PC-9 (cell line): Measurements from ENCODE around the gene MIB2. TPM values are rescaled to one million over a fixed set of nuclear protein-coding genes. Genes with fewer than 3 reads are reported as not detected.

Experiments used
- BruUV-seq: library from RNA; stranded (reverse); fragments of 400-500 nt; replicated peaks from 2 replicates; lab custom pipeline; 2021; lab: Mats Ljungman, UMichigan
- CTCF ChIA-PET: fragments of 300-600 bp; sonication (Branson Sonifier 250); formaldehyde crosslinking; loops from one replicate; lab custom pipeline; 2022; ENCODE audit warnings: antibody characterized with exemption; lab: Charles Lee
- POLR2A ChIA-PET: fragments of 300-600 bp; sonication (Branson Sonifier 250); formaldehyde crosslinking; loops from one replicate; lab custom pipeline; 2022; ENCODE audit warnings: antibody characterized with exemption; ENCODE audit not compliant: unreplicated experiment; lab: Charles Lee
- DNase-seq, 2 experiments: peaks; one replicate each; pipeline versions ENCODE4 v3.0.0 to v3.0.0-alpha.2; 2015 to 2022; ENCODE audit warnings: mixed read lengths in 1 of 2
- H2AFZ ChIP-seq: fragments of 200-600 bp; sonication (generic); 2 replicates; pipeline ENCODE4 v1.8.1; 2017; ENCODE audit warnings: antibody characterized with exemption
- H3F3A ChIP-seq: fragments of 200-600 bp; sonication (generic); 2 replicates; pipeline ENCODE4 v1.8.1; 2017; ENCODE audit warnings: antibody characterized with exemption, mild to moderate bottlenecking, low read depth; ENCODE audit not compliant: insufficient read depth
- H3K27ac ChIP-seq: fragments of 200-600 bp; sonication (generic); 2 replicates; pipeline ENCODE4 v1.6.1; 2016; ENCODE audit warnings: mixed run types
- H3K27me3 ChIP-seq: fragments of 200-600 bp; sonication (generic); 2 replicates; pipeline ENCODE4 v1.6.1; 2016; ENCODE audit warnings: low read depth, mixed run types; ENCODE audit not compliant: insufficient read depth
- H3K36me3 ChIP-seq: fragments of 200-600 bp; sonication (generic); 2 replicates; pipeline ENCODE4 v1.6.1; 2016; ENCODE audit warnings: low read depth, mixed run types
- H3K4me1 ChIP-seq: fragments of 200-600 bp; sonication (generic); replicated peaks from 2 replicates; pipeline ENCODE4 v1.6.1; 2016; ENCODE audit warnings: mixed run types; ENCODE audit not compliant: insufficient read depth
- H3K4me2 ChIP-seq: fragments of 200-600 bp; sonication (generic); 2 replicates; pipeline ENCODE4 v1.6.1; 2017; ENCODE audit warnings: mixed run types
- H3K4me3 ChIP-seq: fragments of 200-600 bp; sonication (generic); 2 replicates; pipeline ENCODE4 v1.6.1; 2016; ENCODE audit warnings: mixed run types
- H3K79me2 ChIP-seq: fragments of 200-600 bp; sonication (generic); 2 replicates; pipeline ENCODE4 v1.6.1; 2017; ENCODE audit warnings: low read depth, mixed run types
- H3K9me2 ChIP-seq: fragments of 200-600 bp; sonication (generic); 2 replicates; pipeline ENCODE4 v1.8.1; 2017; ENCODE audit warnings: mild to moderate bottlenecking; ENCODE audit not compliant: insufficient read depth
- H3K9me3 ChIP-seq: fragments of 200-600 bp; sonication (generic); 2 replicates; pipeline ENCODE4 v1.8.1; 2016; ENCODE audit warnings: low read depth; ENCODE audit not compliant: insufficient read depth
- H4K20me1 ChIP-seq: fragments of 200-600 bp; sonication (generic); 2 replicates; pipeline ENCODE4 v1.8.1; 2017; ENCODE audit not compliant: insufficient read depth
- EZH2 ChIP-seq: fragments of 200-600 bp; sonication (generic); IDR thresholded peaks from 2 replicates; pipeline ENCODE4 v1.8.0; 2017; ENCODE audit warnings: antibody characterized with exemption, low read depth
- intact Hi-C: fragments of 100-400 bp; cut with micrococcal nuclease; formaldehyde crosslinking; loops from one replicate; pipeline ENCODE4 v1.10.0; 2022; ENCODE audit not compliant: unreplicated experiment
- total RNA-seq: library from RNA; stranded (reverse); gene quantifications from 2 replicates; pipeline ENCODE4 v1.2.3, GENCODE V29; 2021
- TF ChIP-seq, protein P1 (sequence below): fragments of 200-600 bp; sonication (generic); conservative IDR thresholded peaks from 2 replicates; pipeline ENCODE4 v1.6.1; 2017; ENCODE audit warnings: mixed run types, antibody characterized with exemption, mild to moderate bottlenecking, moderate library complexity

The MIB2 gene
- total RNA-seq, 1 experiment from 2014 or later: 75.0 TPM

DNA sequence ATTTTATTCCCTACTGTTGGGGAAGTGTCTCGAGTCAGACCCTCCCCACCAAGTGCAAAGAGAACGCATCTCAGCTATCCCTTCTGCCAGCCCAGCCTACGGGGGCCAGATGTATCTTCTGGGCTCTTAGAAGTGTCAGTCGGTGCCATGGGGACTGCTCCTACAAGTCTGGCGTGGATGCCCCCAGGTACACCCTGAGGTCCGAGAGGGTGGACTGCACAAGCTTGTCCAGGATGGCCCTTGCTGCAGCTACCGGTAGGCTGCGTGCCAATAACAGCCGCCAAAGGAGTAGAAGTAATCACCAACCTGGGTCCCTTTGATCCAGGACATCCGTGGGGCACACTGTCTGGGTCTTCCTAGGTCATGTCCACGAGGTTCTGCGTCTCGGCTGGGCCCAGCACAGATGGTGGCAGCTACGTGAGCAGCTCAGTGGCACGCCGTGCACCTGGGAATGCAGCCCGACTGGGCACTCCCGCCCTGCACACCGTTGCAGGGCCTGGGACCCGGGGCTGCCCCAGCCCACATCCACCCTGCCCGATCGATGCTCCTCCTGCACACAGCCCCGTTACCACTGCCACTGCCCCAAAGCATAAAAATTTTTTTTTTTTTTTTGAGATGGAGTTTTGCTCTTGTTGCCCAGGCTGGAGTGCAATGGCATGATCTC lies 31.8 kb upstream of the MIB2 start:
- intact Hi-C loops: no loop called here
- no peak overlapping the region for H3K27ac ChIP-seq
- H3K4me2 ChIP-seq: no peak overlapping the region
- ChIA-PET CTCF (no interaction called here), POLR2A (no interaction called here)
- peaks cover 3% of the 10 kb centered on the region; the same call in 1 of the 2 replicates for H3F3A ChIP-seq
- DNase-seq: no peak
- peaks cover 76% of the 10 kb centered on the region for H3K27me3 ChIP-seq
- BruUV-seq: no TSS peak
- no peaks in the 10 kb centered on the region for H3K9me3 ChIP-seq
- TF ChIP-seq, protein P1, sequence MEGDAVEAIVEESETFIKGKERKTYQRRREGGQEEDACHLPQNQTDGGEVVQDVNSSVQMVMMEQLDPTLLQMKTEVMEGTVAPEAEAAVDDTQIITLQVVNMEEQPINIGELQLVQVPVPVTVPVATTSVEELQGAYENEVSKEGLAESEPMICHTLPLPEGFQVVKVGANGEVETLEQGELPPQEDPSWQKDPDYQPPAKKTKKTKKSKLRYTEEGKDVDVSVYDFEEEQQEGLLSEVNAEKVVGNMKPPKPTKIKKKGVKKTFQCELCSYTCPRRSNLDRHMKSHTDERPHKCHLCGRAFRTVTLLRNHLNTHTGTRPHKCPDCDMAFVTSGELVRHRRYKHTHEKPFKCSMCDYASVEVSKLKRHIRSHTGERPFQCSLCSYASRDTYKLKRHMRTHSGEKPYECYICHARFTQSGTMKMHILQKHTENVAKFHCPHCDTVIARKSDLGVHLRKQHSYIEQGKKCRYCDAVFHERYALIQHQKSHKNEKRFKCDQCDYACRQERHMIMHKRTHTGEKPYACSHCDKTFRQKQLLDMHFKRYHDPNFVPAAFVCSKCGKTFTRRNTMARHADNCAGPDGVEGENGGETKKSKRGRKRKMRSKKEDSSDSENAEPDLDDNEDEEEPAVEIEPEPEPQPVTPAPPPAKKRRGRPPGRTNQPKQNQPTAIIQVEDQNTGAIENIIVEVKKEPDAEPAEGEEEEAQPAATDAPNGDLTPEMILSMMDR: no peak
- TF ChIP-seq EZH2: no peak
- H4K20me1 ChIP-seq: no peaks in the 10 kb centered on the region
- no peaks in the 10 kb centered on the region for H3K36me3 ChIP-seq
- H2AFZ ChIP-seq: no peak overlapping the region
- no peaks in the 10 kb centered on the region for H3K4me1 ChIP-seq
- no peaks in the 10 kb centered on the region for H3K79me2 ChIP-seq
- H3K9me2 ChIP-seq: no peaks in the 10 kb centered on the region
- H3K4me3 ChIP-seq: no peak overlapping the region

- Histone ChIP-seq H3K27ac (no peak overlapping the region), H3K9me3 (no peaks in the 10 kb centered on the region), H3K27me3 (peaks cover 19% of the 10 kb centered on the region; the same call in 1 of the 2 replicates), H3K4me2 (no peak overlapping the region), H3K9me2 (no peaks in the 10 kb centered on the region), H3F3A (peaks cover 2% of the 10 kb centered on the region; the same call in 1 of the 2 replicates), H2AFZ (no peak overlapping the region), H4K20me1 (no peaks in the 10 kb centered on the region), H3K4me3 (no peak overlapping the region), H3K4me1 (no peaks in the 10 kb centered on the region), H3K36me3 (no peaks in the 10 kb centered on the region), H3K79me2 (no peaks in the 10 kb centered on the region)
- intact Hi-C loops: no loop called here
- TF ChIP-seq, protein P1: no peak
- no peak for TF ChIP-seq EZH2
- no peak for DNase-seq
- CTCF ChIA-PET: no interaction called here
- BruUV-seq: no TSS peak
- POLR2A ChIA-PET: no interaction called here
Observed at GRCh38 chr1:1591452-1591851, 23.8 kb upstream of the MIB2 start.

DNA sequence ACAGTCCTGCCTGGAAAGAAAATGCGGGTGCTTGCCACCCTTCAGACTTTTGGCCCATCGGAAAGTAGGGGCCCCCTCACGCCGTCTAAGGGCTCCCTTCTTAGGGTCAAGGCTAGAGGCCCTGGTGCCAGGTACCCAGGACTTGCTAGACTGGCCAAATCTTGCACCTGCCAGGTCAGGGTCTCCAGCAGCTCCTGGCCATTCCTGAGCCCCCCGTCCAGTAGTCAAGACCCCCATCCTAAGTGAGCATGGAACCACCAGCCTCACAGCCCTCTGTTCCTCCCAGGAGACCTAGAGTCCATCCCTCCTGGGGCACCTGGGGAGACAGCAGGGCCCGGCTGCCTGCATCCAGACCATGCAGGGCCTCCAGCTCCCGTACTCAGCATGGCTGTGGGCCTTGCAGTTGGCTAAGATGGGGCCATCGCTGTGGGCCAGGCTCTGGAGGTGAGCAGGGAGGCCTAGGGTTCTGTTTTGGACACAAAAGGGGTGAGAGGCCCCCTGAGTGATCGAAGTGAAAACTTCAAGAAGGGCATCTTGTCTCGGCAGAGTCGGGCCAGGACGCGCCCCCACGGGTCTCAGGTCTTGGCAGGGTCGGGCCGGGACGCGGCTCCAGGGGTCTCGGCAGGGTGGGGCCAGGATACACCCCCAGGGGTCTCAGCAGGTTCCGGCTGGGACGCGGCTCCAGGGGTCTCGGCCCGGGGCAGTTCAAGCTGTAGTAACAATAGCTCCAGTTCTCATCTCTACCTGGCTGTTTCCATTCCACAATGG lies 21.3 kb upstream of the MIB2 start:
- Histone ChIP-seq H3K4me1 (no peaks in the 10 kb centered on the region), H3K27ac (no peak overlapping the region), H3K9me3 (no peaks in the 10 kb centered on the region), H3K4me2 (no peak overlapping the region), H3K4me3 (no peak overlapping the region), H4K20me1 (no peaks in the 10 kb centered on the region), H3K36me3 (no peaks in the 10 kb centered on the region), H3F3A (no peaks in the 10 kb centered on the region), H2AFZ (no peak overlapping the region), H3K27me3 (peaks cover 18% of the 10 kb centered on the region; the same call in 1 of the 2 replicates), H3K79me2 (no peaks in the 10 kb centered on the region), H3K9me2 (no peaks in the 10 kb centered on the region)
- ChIA-PET POLR2A (no interaction called here), CTCF (no interaction called here)
- DNase-seq: no peak
- no TSS peak for BruUV-seq
- intact Hi-C loops: no loop called here
- TF ChIP-seq EZH2: no peak
- TF ChIP-seq, protein P1: no peak
